Astrocyte (in vitro differentiated cells and primary cell): ENCODE data around the gene HTR3E.

Experiments used
- EZH2 ChIP-seq: IDR thresholded peaks from 2 replicates; pipeline ENCODE4 v1.6.1; 2012; ENCODE audit warnings: mild to moderate bottlenecking, low read length, inconsistent platforms; ENCODE audit not compliant: insufficient read depth
- TF ChIP-seq, protein P1 (sequence below): IDR thresholded peaks from 2 replicates; pipeline ENCODE4 v1.5.1; 2011; ENCODE audit warnings: low read depth, mild to moderate bottlenecking, inconsistent platforms, low read length, moderate library complexity; ENCODE audit not compliant: insufficient read depth

DNA sequence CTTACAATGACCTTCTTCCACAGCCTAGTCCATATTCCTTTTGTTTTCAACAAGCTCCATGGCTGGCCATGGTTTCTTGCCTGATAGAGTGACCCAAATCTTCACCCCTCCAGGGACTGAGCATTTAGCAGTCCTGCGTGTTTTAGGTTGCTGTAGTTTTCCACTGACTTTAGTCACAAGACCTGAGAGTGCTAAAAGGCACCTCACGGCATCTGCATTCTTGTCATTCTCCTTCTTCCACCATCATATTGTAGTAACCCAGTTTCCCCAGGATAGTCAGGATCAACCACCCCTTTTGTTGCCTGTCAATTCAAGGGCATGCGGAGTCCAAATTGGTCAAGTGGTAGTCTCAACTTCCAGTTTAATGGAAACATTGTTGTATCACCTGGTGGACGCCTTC lies 23.2 kb upstream of the HTR3E start:
- no peak for TF ChIP-seq EZH2
- TF ChIP-seq, protein P1, sequence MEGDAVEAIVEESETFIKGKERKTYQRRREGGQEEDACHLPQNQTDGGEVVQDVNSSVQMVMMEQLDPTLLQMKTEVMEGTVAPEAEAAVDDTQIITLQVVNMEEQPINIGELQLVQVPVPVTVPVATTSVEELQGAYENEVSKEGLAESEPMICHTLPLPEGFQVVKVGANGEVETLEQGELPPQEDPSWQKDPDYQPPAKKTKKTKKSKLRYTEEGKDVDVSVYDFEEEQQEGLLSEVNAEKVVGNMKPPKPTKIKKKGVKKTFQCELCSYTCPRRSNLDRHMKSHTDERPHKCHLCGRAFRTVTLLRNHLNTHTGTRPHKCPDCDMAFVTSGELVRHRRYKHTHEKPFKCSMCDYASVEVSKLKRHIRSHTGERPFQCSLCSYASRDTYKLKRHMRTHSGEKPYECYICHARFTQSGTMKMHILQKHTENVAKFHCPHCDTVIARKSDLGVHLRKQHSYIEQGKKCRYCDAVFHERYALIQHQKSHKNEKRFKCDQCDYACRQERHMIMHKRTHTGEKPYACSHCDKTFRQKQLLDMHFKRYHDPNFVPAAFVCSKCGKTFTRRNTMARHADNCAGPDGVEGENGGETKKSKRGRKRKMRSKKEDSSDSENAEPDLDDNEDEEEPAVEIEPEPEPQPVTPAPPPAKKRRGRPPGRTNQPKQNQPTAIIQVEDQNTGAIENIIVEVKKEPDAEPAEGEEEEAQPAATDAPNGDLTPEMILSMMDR, result no peak
